HG02678 (cell line): Measurements from ENCODE around the gene WRAP53.

Experiments
- ATAC-seq: cut with Tn5 transposase; IDR thresholded peaks from one replicate; pipeline ENCODE4 v1.9.1; 2021; ENCODE audit warnings: mild to moderate bottlenecking, moderate library complexity; ENCODE audit not compliant: unreplicated experiment

The WRAP53 gene

GRCh38 chr17:7740481-7741001, 52.3 kb downstream of the WRAP53 start:
- no peak for ATAC-seq

DNA sequence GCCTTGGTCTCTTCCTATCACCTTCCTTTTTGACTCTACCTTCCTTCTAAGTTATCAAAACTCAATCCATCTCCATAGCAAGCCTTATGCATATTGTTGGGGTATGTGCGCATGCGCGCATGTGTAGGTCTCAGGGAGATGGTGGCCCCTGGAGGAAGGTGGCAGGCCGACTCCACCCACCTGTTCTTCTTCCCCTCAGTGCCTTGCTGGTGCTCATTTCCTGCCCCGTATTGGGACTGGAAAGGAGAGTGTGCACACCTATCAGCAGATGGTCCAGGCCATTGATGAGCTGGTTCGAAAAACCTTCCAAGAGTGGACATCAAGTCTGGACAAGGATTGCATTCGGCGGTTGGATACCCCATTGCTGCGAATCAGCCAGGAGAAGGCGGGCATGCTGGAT, 54.5 kb downstream of the WRAP53 start:
- ATAC-seq = no peak

GRCh38 chr17:7744416-7744815, 56.1 kb downstream of the WRAP53 start:
- no peak for ATAC-seq

- no peak for ATAC-seq
Measured at GRCh38 chr17:7745748-7746470, 57.6 kb downstream of the WRAP53 start.

- no peak for ATAC-seq
Measured at GRCh38 chr17:7747635-7748071, 59.4 kb downstream of the WRAP53 start.

DNA sequence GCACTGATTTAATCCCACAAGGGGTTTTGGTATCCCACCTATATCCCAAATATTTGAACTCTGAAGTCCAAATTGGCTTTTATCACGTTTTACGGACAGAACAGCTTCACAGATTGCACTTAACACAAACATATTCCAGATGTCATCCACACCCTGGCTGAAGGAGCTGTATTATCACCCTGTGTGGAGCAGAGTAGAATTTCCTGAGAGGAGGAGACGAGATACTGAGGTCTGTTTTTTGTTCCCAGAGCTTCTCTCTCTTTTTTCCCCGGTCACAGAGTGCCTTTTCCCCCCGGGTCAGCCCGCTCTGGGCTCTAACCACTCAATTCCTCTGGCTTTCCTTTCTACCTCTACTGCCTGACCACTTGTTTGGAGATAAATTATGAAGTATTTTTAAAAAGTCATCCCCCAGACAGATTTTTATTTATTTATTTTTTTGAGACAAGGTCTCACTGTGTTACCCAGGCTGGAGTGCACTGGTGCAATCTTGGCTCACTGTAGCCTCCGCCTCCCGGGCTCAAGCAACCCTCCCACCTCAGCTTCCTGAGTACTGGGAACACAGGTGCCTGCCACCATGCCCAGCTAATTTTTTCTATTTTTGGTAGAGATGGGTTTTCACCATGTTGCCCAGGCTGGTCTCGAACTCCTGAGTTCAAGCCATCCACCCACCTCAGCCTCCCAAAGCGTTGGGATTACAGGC, 59.9 kb downstream of the WRAP53 start:
- no peak for ATAC-seq

DNA sequence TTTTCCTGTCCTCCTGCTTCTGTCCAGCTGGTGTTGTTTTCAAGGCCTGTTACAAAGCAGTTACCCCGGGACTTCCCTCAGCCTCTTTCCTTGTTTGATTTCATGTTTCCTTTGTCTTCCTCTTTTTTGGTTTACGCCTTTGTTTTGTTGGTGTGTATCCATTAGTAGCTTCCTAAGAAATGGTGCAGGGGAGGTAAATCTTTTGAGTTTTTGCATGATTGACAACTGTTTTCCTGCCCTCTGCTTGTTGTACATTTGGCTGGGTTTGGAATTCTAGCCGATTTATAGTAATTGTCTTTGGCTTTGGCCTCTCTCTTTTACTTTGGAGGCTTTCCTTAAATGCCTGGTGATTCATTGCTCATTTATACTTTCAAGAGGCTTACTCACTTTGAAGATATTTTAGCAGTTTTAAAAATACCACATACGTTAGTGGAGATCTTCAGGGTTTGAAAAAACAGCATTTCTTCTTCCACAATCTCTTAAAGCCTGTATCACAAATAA, 62.1 kb downstream of the WRAP53 start:
- no peak for ATAC-seq
